NT2/D1 (cell line): ENCODE data around the gene PKNOX2.

Source experiments
- DNase-seq: peaks from one replicate; pipeline ENCODE4 v3.0.0-alpha.2; 2011; ENCODE audit warnings: low read depth, low spot score
- H3K27me3 ChIP-seq: 2 replicates; pipeline ENCODE4 v1.6.0; 2011; ENCODE audit warnings: mild to moderate bottlenecking; ENCODE audit not compliant: insufficient read length, insufficient read depth
- H3K36me3 ChIP-seq: 2 replicates; pipeline ENCODE4 v1.6.1; 2011; ENCODE audit warnings: mild to moderate bottlenecking, low read length, mixed read lengths; ENCODE audit not compliant: insufficient read depth, insufficient read length
- H3K4me1 ChIP-seq: 2 replicates; pipeline ENCODE4 v1.5.1; 2011; ENCODE audit not compliant: insufficient read depth, insufficient read length
- H3K4me3 ChIP-seq: 2 replicates; pipeline ENCODE4 v1.5.1; 2011; ENCODE audit warnings: low read depth; ENCODE audit not compliant: insufficient read length
- H3K9ac ChIP-seq: 2 replicates; pipeline ENCODE4 v1.6.0; 2011; ENCODE audit warnings: low read depth; ENCODE audit not compliant: insufficient read length
- H3K9me3 ChIP-seq: 2 replicates; pipeline ENCODE4 v1.5.1; 2011; ENCODE audit warnings: mild to moderate bottlenecking, low read length; ENCODE audit not compliant: insufficient read depth
- SUZ12 ChIP-seq: IDR thresholded peaks from 2 replicates; pipeline ENCODE4 v1.6.1; 2011; ENCODE audit not compliant: insufficient read length, insufficient read depth; ENCODE audit errors: extremely low read depth
- YY1 ChIP-seq: IDR thresholded peaks from 2 replicates; pipeline ENCODE4 v1.6.1; 2011; ENCODE audit not compliant: insufficient read length, insufficient read depth
- ZNF274 ChIP-seq: IDR thresholded peaks from 2 replicates; pipeline ENCODE4 v1.6.1; 2011; ENCODE audit warnings: mild to moderate bottlenecking, low read depth, low read length

PKNOX2 gene

DNA sequence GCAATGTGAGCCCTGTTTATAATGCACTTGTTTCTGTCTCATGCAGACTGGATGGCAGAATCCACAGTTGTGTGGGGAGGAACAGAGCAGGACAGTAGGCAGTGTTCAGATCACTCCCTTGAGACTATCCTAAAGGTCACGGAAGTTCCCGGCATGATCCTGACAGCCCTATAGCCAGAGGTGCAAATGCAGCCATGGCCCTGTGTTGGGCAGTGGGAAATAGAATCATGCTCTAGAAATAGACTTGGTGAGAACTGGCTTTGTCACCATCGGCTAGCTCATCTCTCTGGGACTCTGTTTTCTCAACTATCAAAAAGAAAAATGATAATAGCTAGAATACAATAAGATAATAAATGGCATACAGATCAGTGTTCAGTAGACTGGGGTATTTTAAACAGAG is 208.4 kb downstream of the PKNOX2 start:
- no peaks in the 10 kb centered on the region for H3K9me3 ChIP-seq
- H3K27me3 ChIP-seq = no peaks in the 10 kb centered on the region
- DNase-seq = no peak

DNA sequence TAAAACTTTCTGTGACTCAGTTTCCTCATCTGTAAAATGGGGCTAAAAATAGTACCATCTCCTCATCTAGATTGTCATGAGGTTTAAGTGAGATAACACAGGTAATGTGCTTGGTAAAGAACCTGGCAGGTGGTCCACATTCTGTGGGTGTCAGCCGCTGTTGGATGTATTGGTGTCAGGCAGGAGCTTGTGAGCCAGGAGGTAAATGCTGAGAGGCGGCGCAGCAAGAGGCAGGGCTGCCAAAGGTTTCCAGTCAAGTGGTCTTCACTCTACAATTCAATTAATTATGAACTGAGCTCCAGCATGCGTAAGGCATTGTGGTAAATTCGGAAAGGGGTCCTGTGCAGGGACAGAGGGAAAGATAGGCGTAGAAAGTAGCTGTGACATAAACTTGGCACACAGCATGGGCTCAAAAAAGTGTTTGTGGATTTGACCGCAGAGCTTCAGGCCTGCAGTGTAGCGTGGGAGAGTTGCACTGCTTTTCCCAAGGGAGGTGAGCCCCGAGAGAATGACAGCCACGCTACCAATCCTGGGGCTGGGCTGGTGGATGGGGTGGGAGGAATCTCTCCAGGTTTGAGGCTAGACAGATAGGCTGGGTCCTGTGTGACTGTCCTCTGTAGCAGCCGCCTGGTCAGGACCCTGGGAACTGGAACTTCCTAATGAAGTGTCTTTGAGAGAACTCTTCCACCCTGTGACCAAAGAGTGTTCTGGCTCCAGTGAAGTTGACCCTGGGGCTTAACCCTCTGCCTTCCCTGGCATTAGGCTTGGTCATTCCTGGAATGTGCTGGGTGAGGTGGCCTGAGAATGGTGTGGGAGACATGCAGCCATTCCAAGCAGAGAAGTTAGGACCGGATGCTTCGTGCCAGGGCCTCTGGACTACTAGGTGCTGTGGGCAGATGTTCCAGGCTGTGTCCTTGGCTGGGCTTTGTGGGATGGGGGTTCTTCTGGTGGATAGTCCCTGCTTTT is 209.2 kb downstream of the PKNOX2 start:
- no peak overlapping the region for H3K9ac ChIP-seq
- H3K4me1 ChIP-seq = peaks cover 14% of the 10 kb centered on the region
- H3K36me3 ChIP-seq = no peaks in the 10 kb centered on the region
- DNase-seq = no peak
- H3K9me3 ChIP-seq = no peaks in the 10 kb centered on the region
- TF ChIP-seq SUZ12 (no peak), YY1 (no peak), ZNF274 (no peak)
- H3K27me3 ChIP-seq = no peaks in the 10 kb centered on the region
- no peak overlapping the region for H3K4me3 ChIP-seq

More for the DNA sequence above, 208.4 kb downstream of the PKNOX2 start:
- Histone ChIP-seq H3K9ac (no peak overlapping the region), H3K36me3 (no peaks in the 10 kb centered on the region), H3K4me1 (peaks cover 8% of the 10 kb centered on the region), H3K4me3 (no peak overlapping the region)
- no peak for TF ChIP-seq ZNF274
- no peak for TF ChIP-seq YY1

DNA sequence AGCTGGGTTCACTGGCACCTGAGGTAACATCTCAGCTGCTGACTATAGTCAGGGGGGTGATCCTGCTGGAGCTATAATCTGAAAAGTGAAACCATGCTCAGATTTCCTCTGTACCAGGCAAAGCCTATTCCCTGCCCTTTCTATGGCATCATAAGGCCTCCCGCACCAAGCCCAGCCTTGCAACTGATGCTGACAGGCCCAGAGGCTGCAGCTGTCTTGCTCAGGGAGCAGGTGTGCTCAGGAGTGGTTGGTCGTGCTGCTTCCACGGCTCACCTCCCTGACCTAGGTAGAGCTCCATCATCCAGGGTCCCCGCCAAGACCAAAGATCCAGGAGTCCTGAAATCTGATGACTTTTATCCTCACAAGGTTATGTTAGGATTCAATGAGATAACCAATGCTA is 209.8 kb downstream of the PKNOX2 start:
- Histone ChIP-seq H3K9me3 (no peaks in the 10 kb centered on the region), H3K4me1 (peaks cover 14% of the 10 kb centered on the region), H3K4me3 (no peak overlapping the region), H3K36me3 (no peaks in the 10 kb centered on the region), H3K9ac (no peak overlapping the region), H3K27me3 (no peaks in the 10 kb centered on the region)
- DNase-seq = no peak
- no peak for TF ChIP-seq SUZ12
- TF ChIP-seq ZNF274 = no peak
- no peak for TF ChIP-seq YY1

DNA sequence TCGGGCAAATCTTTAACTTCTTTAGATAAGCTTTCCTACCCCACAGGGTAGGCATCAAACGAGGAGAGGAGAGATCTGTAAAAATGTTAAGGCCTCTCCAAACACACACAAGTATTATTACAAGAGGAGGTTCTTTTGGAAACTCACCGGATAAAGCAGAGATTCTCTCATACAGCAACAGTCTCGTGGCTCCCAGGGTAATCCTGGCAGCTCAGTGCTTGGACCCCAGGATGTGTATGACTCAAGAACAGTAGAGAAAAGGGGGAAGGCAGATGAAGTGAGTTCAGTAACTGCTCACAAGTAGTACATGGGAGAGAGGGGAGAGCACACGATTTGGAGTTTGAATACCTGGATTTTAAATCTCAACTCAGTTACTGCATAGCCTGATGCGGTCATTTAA is 210.6 kb downstream of the PKNOX2 start:
- H3K4me1 ChIP-seq = peaks cover 10% of the 10 kb centered on the region

DNA sequence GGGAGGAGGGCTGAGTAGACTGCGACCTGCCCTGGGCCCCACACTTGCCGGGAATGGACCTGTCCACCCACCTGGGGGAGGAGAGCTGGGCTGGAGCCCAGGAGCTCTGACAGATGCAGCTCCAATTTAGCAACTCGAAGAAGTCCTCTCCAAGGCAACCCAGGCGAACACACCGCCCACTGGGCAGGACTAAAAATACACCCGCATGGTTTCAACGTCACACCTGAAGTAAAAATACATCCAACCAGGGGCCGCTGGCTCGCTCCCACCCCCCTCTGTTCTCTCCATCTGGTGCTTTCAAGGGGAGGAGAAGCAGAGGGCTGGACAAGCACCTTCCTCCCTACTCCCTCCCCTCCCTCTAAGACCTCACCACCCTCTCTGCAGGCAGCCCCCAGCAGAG is 211.6 kb downstream of the PKNOX2 start:
- H3K9ac ChIP-seq = no peak overlapping the region
- no peak for TF ChIP-seq SUZ12
- TF ChIP-seq ZNF274 = no peak
- no peak for TF ChIP-seq YY1
- peaks cover 16% of the 10 kb centered on the region for H3K4me1 ChIP-seq
- no peaks in the 10 kb centered on the region for H3K27me3 ChIP-seq
- no peak overlapping the region for H3K4me3 ChIP-seq
- no peaks in the 10 kb centered on the region for H3K36me3 ChIP-seq
- no peak for DNase-seq
- no peaks in the 10 kb centered on the region for H3K9me3 ChIP-seq

More for the DNA sequence above, 210.6 kb downstream of the PKNOX2 start:
- H3K27me3 ChIP-seq = no peaks in the 10 kb centered on the region
- TF ChIP-seq ZNF274 (no peak), YY1 (no peak), SUZ12 (no peak)
- DNase-seq = no peak
- H3K36me3 ChIP-seq = no peaks in the 10 kb centered on the region
- H3K9ac ChIP-seq = no peak overlapping the region
- H3K9me3 ChIP-seq = no peaks in the 10 kb centered on the region
- H3K4me3 ChIP-seq = no peak overlapping the region

DNA sequence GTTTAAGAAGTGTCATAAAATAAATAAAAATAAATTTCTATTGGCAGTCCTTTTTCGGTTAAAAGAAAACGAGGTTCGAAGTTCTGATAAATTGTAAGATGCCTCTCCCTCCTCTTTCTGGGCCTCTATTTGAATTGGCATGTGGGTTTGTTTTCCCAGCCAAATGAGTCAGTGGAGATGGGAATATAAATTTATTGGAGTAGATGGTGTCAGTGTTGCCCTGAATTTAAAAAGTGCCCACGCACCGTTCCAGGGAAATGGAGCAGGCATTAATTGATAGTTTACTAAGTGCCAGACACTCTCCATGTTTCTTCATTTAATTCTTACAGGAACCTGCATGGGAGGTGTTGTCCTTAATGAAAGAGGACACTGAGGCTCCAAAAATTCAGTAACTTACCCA is 212.3 kb downstream of the PKNOX2 start:
- Histone ChIP-seq H3K9ac (no peak overlapping the region), H3K9me3 (no peaks in the 10 kb centered on the region), H3K36me3 (no peaks in the 10 kb centered on the region), H3K4me1 (peaks cover 22% of the 10 kb centered on the region), H3K27me3 (no peaks in the 10 kb centered on the region), H3K4me3 (no peak overlapping the region)
- TF ChIP-seq YY1 = no peak
- no peak for TF ChIP-seq ZNF274
- no peak for TF ChIP-seq SUZ12
- DNase-seq = no peak

DNA sequence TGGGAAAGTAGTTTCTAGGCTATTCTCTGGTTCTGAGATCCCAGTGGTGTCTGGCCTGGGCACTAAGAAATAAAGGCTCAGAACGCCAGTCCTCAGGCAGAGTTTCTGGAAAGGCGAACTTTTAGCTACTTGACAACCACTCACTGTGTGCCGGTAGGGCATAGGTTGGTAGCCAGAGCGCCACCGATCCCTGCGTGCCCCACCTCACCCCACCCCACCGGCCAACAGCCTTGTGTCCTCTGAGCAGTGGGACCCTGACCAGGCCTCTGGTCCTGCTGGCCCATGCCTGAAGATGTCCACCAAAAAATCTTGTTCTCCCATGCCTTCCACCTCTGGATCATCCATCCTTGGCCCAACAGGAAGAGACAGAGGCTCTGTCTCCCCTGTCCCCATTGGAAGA is 213.5 kb downstream of the PKNOX2 start:
- no peaks in the 10 kb centered on the region for H3K9me3 ChIP-seq

DNA sequence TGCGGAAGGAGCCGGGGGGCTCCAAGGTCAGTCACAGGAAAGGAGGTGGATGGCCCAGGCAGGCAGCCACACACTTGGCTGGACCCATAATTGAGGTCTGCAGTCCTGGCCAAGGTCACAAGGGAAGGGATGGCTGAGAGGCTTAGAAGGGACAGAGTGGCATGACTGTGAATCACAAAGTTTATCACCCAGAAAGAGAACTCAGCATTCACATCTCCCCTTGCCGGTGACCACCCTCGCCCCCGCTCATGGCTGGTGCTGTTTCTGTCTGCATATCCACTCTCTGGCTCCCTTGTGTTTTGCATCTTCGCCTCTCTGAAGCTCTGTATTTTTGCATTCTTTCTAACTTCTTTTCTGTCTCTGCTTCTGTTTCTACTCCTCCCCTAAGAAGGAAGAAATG is 214.0 kb downstream of the PKNOX2 start:
- H3K36me3 ChIP-seq = no peaks in the 10 kb centered on the region
- no peaks in the 10 kb centered on the region for H3K27me3 ChIP-seq
- no peak for TF ChIP-seq SUZ12
- TF ChIP-seq YY1 = no peak
- TF ChIP-seq ZNF274 = no peak
- H3K9me3 ChIP-seq = no peaks in the 10 kb centered on the region
- H3K9ac ChIP-seq = no peak overlapping the region
- peaks cover 18% of the 10 kb centered on the region for H3K4me1 ChIP-seq
- no peak for DNase-seq
- no peak overlapping the region for H3K4me3 ChIP-seq

More for the DNA sequence above, 213.5 kb downstream of the PKNOX2 start:
- no peaks in the 10 kb centered on the region for H3K27me3 ChIP-seq
- no peak for TF ChIP-seq YY1
- no peak for TF ChIP-seq ZNF274
- no peak for TF ChIP-seq SUZ12
- H3K4me3 ChIP-seq = no peak overlapping the region
- DNase-seq = no peak
- no peaks in the 10 kb centered on the region for H3K36me3 ChIP-seq
- no peak overlapping the region for H3K9ac ChIP-seq
- H3K4me1 ChIP-seq = peaks cover 18% of the 10 kb centered on the region
